DND-41 (cell line): ENCODE results near the gene KCNIP1.

Source experiments
- EZH2 ChIP-seq: IDR thresholded peaks from 3 replicates; pipeline ENCODE4 v1.6.1; 2012; ENCODE audit warnings: borderline replicate concordance, low read depth, mild to moderate bottlenecking, moderate library complexity, low read length, inconsistent platforms; ENCODE audit not compliant: severe bottlenecking
- TF ChIP-seq, protein P1 (sequence below): IDR thresholded peaks from 2 replicates; pipeline ENCODE4 v1.5.1; 2012; ENCODE audit warnings: borderline replicate concordance, low read length, moderate library complexity, mild to moderate bottlenecking; ENCODE audit not compliant: poor library complexity, severe bottlenecking; ENCODE audit errors: extremely low read depth

DNA sequence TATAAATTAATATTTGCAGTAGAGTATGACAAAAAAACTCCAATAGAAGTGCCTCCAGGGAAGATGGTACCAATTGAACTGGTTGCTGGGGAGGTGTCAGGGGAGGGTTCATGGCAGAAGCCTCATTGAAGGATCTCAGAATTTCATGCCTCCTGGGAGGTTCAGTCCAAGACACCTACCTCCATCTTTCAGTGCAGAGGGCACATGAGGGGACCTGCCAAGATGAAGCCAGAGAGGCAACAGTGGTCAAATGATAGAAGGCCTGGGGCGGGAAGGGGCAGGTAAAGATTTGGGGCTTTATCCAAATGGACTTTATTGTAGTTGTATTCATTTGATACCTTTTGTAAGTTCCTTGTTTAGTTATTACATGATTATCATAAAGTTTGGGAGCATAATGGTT lies 25.9 kb upstream of the KCNIP1 start:
- TF ChIP-seq, protein P1, sequence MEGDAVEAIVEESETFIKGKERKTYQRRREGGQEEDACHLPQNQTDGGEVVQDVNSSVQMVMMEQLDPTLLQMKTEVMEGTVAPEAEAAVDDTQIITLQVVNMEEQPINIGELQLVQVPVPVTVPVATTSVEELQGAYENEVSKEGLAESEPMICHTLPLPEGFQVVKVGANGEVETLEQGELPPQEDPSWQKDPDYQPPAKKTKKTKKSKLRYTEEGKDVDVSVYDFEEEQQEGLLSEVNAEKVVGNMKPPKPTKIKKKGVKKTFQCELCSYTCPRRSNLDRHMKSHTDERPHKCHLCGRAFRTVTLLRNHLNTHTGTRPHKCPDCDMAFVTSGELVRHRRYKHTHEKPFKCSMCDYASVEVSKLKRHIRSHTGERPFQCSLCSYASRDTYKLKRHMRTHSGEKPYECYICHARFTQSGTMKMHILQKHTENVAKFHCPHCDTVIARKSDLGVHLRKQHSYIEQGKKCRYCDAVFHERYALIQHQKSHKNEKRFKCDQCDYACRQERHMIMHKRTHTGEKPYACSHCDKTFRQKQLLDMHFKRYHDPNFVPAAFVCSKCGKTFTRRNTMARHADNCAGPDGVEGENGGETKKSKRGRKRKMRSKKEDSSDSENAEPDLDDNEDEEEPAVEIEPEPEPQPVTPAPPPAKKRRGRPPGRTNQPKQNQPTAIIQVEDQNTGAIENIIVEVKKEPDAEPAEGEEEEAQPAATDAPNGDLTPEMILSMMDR = no peak
- no peak for TF ChIP-seq EZH2
